GM19324 (cell line): ENCODE data around the gene MARVELD1.
"Not testable (repeated sequence)": the region's sequence is repeated elsewhere in the genome, so short reads cannot be mapped to it uniquely, and the experiment has no call there.

ENCODE experiments used
- ATAC-seq: cut with Tn5 transposase; IDR thresholded peaks from one replicate; pipeline ENCODE4 v1.9.1; 2021; ENCODE audit warnings: mild to moderate bottlenecking, moderate library complexity; ENCODE audit not compliant: unreplicated experiment, low FRiP score

MARVELD1 gene

GRCh38 chr10:97689559-97690020, 23.9 kb upstream of the MARVELD1 start:
- no peak for ATAC-seq

GRCh38 chr10:97690133-97690532, 23.4 kb upstream of the MARVELD1 start:
- no peak for ATAC-seq

GRCh38 chr10:97698072-97698655, 15.4 kb upstream of the MARVELD1 start:
- not testable (repeated sequence) for ATAC-seq

GRCh38 chr10:97701438-97702069, 12.0 kb upstream of the MARVELD1 start:
- ATAC-seq: no peak

GRCh38 chr10:97703398-97704067, 10.0 kb upstream of the MARVELD1 start:
- no peak for ATAC-seq

GRCh38 chr10:97704341-97704740, 9.2 kb upstream of the MARVELD1 start:
- no peak for ATAC-seq

- ATAC-seq: no peak
Measured at GRCh38 chr10:97705006-97705670, 8.4 kb upstream of the MARVELD1 start.

GRCh38 chr10:97707134-97707861, 6.2 kb upstream of the MARVELD1 start:
- no peak for ATAC-seq

- ATAC-seq: no peak
Measured at GRCh38 chr10:97708167-97708566, 5.4 kb upstream of the MARVELD1 start.

GRCh38 chr10:97708976-97709946, 4.3 kb upstream of the MARVELD1 start:
- ATAC-seq: no peak

GRCh38 chr10:97711640-97712572, 1.6 kb upstream of the MARVELD1 start:
- ATAC-seq: no peak

GRCh38 chr10:97713826-97714400, 383 bp downstream of the MARVELD1 start:
- peak; percentile 64 for ATAC-seq

- peak; percentile 31 for ATAC-seq
Measured at GRCh38 chr10:97714401-97715258, 1.1 kb downstream of the MARVELD1 start.

- ATAC-seq: no peak
Measured at GRCh38 chr10:97715259-97715874, 1.8 kb downstream of the MARVELD1 start.

GRCh38 chr10:97717627-97718026, 4.1 kb downstream of the MARVELD1 start:
- ATAC-seq: no peak

GRCh38 chr10:97718178-97718577, 4.6 kb downstream of the MARVELD1 start:
- no peak for ATAC-seq

- no peak for ATAC-seq
Measured at GRCh38 chr10:97718659-97719142, 5.2 kb downstream of the MARVELD1 start.
